Muscle of back (tissue), 11 donors: ENCODE results near the gene NEDD4L. TPM values are rescaled to one million over a fixed set of nuclear protein-coding genes. Genes with fewer than 3 reads are reported as not detected.
A peak's percentile ranks its signal among the peaks of the same experiment; 100 is the strongest.

Experiments used
- DNase-seq, 3 donors: peaks; one replicate each; pipeline versions ENCODE4 v3.0.0 to v3.0.0-alpha.2; 2013
- polyA plus RNA-seq, 10 donors: library from polyadenylated mRNA; unstranded; fragments of 120-200 nt; gene quantifications; one replicate each; pipeline ENCODE4 v1.2.1, GENCODE V29; 2013; ENCODE audit not compliant: insufficient read length in 10 of 10

NEDD4L gene
- polyA plus RNA-seq, 10 donors: 24.0 to 46.5 (median 33.6) TPM

- DNase-seq: no peak
Observed at GRCh38 chr18:58116818-58117217, 72.8 kb downstream of the NEDD4L start.

GRCh38 chr18:58117786-58118403 is 73.9 kb downstream of the NEDD4L start:
- peak in 2 of 3 donors; percentile 12 to 32 for DNase-seq

GRCh38 chr18:58118536-58118935 is 74.5 kb downstream of the NEDD4L start:
- no peak for DNase-seq

GRCh38 chr18:58119819-58120218 is 75.8 kb downstream of the NEDD4L start:
- no peak for DNase-seq

DNA sequence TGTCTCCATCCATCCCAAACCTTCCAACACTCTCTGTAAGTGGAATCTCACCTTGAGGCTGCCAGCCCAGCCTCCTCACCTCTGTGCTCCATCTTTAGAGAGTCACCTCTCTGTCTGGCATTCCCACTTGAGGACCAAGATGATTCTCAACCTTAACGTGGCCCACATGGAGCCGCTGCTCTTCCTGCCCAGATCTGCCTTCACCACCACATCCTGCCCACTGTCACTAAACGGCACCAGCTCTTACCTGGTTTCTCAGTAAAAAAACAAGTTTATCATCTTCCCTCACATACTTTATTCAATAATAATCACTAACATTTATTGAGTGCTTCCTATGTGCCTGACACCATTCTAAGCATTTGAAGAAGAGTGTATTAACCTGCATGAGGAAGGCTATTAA is 80.4 kb downstream of the NEDD4L start:
- DNase-seq: no peak

DNA sequence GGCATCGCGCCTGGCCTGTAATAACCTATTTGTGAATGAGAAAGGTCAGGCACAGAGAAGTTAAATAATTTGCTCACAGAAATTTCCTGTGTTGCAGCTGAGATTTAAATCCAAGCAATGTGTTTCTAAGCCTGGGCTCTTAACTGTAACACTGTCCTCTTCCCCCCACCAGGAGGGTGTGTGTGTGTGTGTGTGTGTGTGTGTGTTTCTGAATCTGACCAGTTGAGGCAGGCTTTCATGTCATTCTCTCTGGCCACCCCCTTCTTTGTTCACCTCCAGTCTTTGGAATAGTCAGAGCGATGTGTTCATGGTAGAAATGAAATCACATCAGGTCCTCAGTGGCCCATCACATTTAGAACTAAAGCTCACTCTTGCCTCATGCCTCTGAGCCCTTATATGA is 81.2 kb downstream of the NEDD4L start:
- DNase-seq: no peak

- DNase-seq: no peak
Observed at GRCh38 chr18:58125756-58126155, 81.7 kb downstream of the NEDD4L start.

- no peak for DNase-seq
Observed at GRCh38 chr18:58128381-58129374, 84.7 kb downstream of the NEDD4L start.

- DNase-seq: peak in 1 of 3 donors; percentile 22
Observed at GRCh38 chr18:58132595-58133261, 88.7 kb downstream of the NEDD4L start.

DNA sequence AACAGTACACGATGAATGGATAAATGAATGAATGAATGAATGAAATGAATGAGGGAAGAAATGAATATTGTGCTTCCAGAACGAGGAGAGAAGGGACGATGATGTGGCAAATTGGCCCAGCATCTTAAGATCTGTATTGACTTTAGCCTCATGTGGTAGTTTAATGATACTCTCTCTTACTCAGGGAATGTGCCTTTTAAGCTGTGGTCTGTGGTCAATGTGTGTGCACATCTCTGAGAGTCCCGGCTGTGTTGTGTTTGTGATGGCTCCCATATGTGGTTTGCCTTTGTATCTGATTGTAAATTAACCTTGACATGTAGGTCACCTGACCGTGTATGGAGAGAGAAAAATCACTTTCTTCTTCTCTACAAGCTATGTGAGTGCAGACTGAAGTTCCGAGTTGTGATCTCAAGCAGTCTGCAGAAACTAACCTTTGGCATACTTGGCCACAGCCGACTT is 91.2 kb downstream of the NEDD4L start:
- peak in 2 of 3 donors; percentile 23 for DNase-seq

- peak; percentile 25 to 57 (median 38) for DNase-seq
Observed at GRCh38 chr18:58135701-58136331, 91.8 kb downstream of the NEDD4L start.

GRCh38 chr18:58136879-58137278 is 92.9 kb downstream of the NEDD4L start:
- DNase-seq: no peak

DNA sequence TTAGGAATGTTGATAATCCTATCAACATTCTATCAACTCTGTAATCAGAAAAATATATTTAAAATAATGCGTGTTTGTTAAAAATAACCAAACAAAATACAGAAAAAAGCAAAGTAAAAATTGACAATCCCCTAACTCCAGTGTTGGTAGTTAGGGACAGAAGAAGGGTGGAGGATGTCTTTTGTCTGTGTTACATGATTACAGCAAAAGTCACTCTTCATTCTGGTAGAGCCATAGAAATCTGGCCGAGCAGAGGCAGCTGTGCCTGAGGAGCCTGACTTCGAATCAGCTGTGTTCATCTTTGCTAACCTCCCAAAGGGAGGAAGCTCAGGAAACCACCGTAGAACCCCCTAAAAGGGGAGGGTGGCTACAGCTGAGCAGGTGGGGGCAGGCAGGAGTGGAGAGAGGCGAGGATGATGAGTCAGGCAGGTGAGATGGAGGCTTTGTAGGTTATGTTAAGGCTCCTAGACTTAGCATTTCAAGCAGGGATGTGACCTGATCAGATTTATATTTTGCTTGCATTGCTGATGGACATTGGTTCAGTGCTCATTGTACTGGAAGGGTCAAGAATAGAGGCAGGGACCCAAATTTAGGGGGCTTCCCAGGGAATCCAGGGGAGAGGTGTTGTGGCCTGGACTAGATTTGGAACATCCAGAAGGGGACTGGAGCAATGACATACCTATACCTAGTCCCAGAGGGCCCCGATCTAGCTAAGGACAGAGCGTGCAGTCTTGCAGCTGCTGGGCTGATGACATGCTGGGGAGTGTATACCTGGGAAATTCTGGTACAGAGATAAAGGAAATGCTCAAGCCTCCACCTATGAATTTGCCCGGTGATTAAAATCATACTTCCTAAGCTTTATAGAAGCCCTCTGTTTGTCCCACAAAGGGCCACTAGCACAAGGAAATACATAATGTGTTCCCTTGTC is 95.7 kb downstream of the NEDD4L start:
- DNase-seq: no peak

- DNase-seq: no peak
Observed at GRCh38 chr18:58140387-58141325, 96.6 kb downstream of the NEDD4L start.

GRCh38 chr18:58143386-58143785 is 99.4 kb downstream of the NEDD4L start:
- DNase-seq: no peak

GRCh38 chr18:58144106-58144505 is 100.1 kb downstream of the NEDD4L start:
- DNase-seq: no peak

DNA sequence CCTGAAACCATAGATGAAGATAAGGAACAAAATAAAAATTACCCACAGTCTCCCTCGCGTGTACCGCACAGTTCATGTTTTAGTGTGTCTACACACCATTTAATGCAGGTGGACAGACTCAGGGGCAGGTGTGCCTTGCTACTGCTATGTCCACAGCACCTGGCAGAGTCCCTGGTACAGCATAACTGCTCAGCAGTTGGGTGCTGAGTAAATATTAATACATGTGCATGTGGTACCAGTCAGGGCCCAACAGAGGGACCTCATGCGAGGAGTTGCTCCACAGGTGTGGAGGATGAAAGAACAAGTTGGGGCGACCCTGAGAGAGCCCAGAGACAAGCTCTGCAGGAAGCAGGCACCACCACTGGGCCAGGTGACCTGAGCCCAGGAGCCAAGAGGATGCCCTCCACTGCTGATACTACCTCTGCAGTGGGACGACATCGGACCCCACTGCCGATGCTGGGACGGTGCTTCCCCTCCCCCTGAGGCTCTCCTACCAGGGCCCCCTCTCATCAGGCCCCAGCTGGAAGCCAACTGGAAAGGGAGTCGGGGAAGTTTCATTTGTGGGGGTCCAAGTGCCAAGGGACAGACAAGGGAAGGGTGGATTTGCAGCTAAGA is 100.8 kb downstream of the NEDD4L start:
- DNase-seq: no peak

- no peak for DNase-seq
Observed at GRCh38 chr18:58146099-58146498, 102.1 kb downstream of the NEDD4L start.

DNA sequence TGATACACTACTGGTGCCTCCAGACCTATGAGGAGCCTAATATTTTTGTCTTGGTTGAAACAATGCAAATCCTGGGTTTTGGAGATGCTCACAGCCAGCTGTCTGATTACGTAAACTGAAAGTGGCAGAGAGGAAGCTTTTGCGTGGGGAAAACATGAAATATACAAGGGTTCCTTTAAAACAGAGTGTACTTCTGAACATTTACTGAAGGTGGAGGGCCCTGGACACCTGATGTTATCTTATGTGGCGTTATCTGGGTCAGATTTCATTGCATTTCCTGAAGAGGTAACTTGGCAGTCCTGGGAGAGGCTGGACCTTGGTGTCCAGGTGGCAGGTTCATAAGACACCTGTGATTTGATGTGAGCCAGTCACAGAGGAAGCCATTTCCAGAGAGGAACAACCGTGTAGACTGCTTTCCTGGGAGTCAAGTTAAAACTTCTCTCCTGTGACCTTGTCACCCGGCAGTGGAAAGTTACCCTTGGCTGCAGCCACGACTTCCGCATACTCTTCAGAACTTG is 105.0 kb downstream of the NEDD4L start:
- DNase-seq: no peak
